ENCODE measurements around the gene LEKR1. TPM values are rescaled to one million over a fixed set of nuclear protein-coding genes. Genes with fewer than 3 reads are reported as not detected.
"Not testable (repeated sequence)": the region's sequence is repeated elsewhere in the genome, so short reads cannot be mapped to it uniquely, and the experiment has no call there.

LEKR1 gene
- total and polyA plus RNA-seq, 2 donors (not counting 3 experiments of a cell fraction or from before 2014, with no cell fraction given): 0.07 to 0.64 TPM

GRCh38 chr3:156892701-156893100 is 66.5 kb downstream of the LEKR1 start:
- no peak for FAIRE-seq
- no peaks in the 10 kb centered on the region for H3K9me3 ChIP-seq (replicated peaks; ENCODE audit: control insufficient read depth, insufficient read depth, low read length)
- CTCF ChIA-PET: no interaction called here

GRCh38 chr3:156895374-156895773 is 69.2 kb downstream of the LEKR1 start:
- POLR2A ChIA-PET; FAIRE-seq; H2AFZ ChIP-seq (ENCODE audit: low read depth, low read length); H3K9me1 ChIP-seq (replicated peaks; ENCODE audit: control insufficient read depth, extremely low read depth, insufficient read depth, low read length); H3K4me3 ChIP-seq (replicated peaks in 1 of 3; ENCODE audit: insufficient read depth in 1 of 3, low read depth in 1 of 3, low read length in 3 of 3); dilution Hi-C loops (cut with MboI; ENCODE audit: extremely low pct_ligation_motif_present, low sequenced_read_pairs); H3K36me3 ChIP-seq (ENCODE audit: control insufficient read depth in 2 of 2, extremely low read depth in 1 of 2, insufficient read depth in 2 of 2, low read length in 2 of 2); DNase-seq (ENCODE audit: low read depth, low spot score); H3K9ac ChIP-seq (replicated peaks; ENCODE audit: extremely low read depth, insufficient read depth, low read length); H4K20me1 ChIP-seq (replicated peaks; ENCODE audit: control insufficient read depth, extremely low read depth, insufficient read depth, low read length); CTCF ChIA-PET; H3K27me3 ChIP-seq (ENCODE audit: control insufficient read depth in 2 of 2, insufficient read depth in 2 of 2, low read length in 2 of 2); H3K9me3 ChIP-seq (replicated peaks; ENCODE audit: control insufficient read depth, insufficient read depth, low read length); H3K4me2 ChIP-seq (ENCODE audit: insufficient read depth, low read length); H3K4me1 ChIP-seq (ENCODE audit: control insufficient read depth, extremely low read depth, insufficient read depth, low read length); H3K27ac ChIP-seq (ENCODE audit: insufficient read depth, low read depth, low read length); H3K79me2 ChIP-seq (ENCODE audit: control insufficient read depth, insufficient read depth, low read length); BruUV-seq (replicated peaks); intact Hi-C loops (cut with micrococcal nuclease): not testable (repeated sequence)

More at GRCh38 chr3:156892701-156893100, 66.5 kb downstream of the LEKR1 start:
- Histone ChIP-seq H4K20me1 (replicated peaks; ENCODE audit: control insufficient read depth, extremely low read depth, insufficient read depth, low read length) (no peaks in the 10 kb centered on the region), H3K4me2 (ENCODE audit: insufficient read depth, low read length) (no peak overlapping the region), H3K79me2 (ENCODE audit: control insufficient read depth, insufficient read depth, low read length) (no peaks in the 10 kb centered on the region), H3K9ac (replicated peaks; ENCODE audit: extremely low read depth, insufficient read depth, low read length) (no peak overlapping the region), H2AFZ (ENCODE audit: low read depth, low read length) (no peak overlapping the region), H3K27ac (ENCODE audit: insufficient read depth, low read depth, low read length) (no peak overlapping the region), H3K4me3 (replicated peaks in 1 of 3; ENCODE audit: insufficient read depth in 1 of 3, low read depth in 1 of 3, low read length in 3 of 3) (no peak overlapping the region), H3K27me3 (ENCODE audit: control insufficient read depth in 2 of 2, insufficient read depth in 2 of 2, low read length in 2 of 2) (no peaks in the 10 kb centered on the region), H3K36me3 (ENCODE audit: control insufficient read depth in 2 of 2, extremely low read depth in 1 of 2, insufficient read depth in 2 of 2, low read length in 2 of 2) (no peaks in the 10 kb centered on the region), H3K4me1 (ENCODE audit: control insufficient read depth, extremely low read depth, insufficient read depth, low read length) (peaks cover 2% of the 10 kb centered on the region), H3K9me1 (replicated peaks; ENCODE audit: control insufficient read depth, extremely low read depth, insufficient read depth, low read length) (no peaks in the 10 kb centered on the region)
- dilution Hi-C loops (cut with MboI; ENCODE audit: extremely low pct_ligation_motif_present, low sequenced_read_pairs) (no loop called here), intact Hi-C loops (cut with micrococcal nuclease) (no loop called here)
- peak; percentile 53 for TF ChIP-seq FOS (IDR thresholded peaks at IDR 0.05; ENCODE audit: borderline replicate concordance, insufficient read depth, low read length)
- peak; percentile 98 for TF ChIP-seq GATA2 (IDR thresholded peaks at IDR 0.05; ENCODE audit: insufficient read depth, insufficient read length, low read depth, low read length)
- no peak for TF ChIP-seq CTCF (IDR thresholded peaks at IDR 0.05; ENCODE audit: extremely low read depth in 1 of 2, insufficient read depth in 1 of 2, low read depth in 1 of 2, low read length in 2 of 2)
- POLR2A ChIA-PET: no interaction called here
- BruUV-seq (replicated peaks): no TSS peak
- peak; percentile 6 for DNase-seq (ENCODE audit: low read depth, low spot score)

GRCh38 chr3:156897851-156898250 is 71.7 kb downstream of the LEKR1 start:
- H3K27ac ChIP-seq (ENCODE audit: insufficient read depth, low read depth, low read length); H3K4me3 ChIP-seq (replicated peaks in 1 of 3; ENCODE audit: insufficient read depth in 1 of 3, low read depth in 1 of 3, low read length in 3 of 3); POLR2A ChIA-PET; BruUV-seq (replicated peaks); dilution Hi-C loops (cut with MboI; ENCODE audit: extremely low pct_ligation_motif_present, low sequenced_read_pairs); intact Hi-C loops (cut with micrococcal nuclease); H3K9me3 ChIP-seq (replicated peaks; ENCODE audit: control insufficient read depth, insufficient read depth, low read length); H2AFZ ChIP-seq (ENCODE audit: low read depth, low read length); H3K4me2 ChIP-seq (ENCODE audit: insufficient read depth, low read length); H3K9me1 ChIP-seq (replicated peaks; ENCODE audit: control insufficient read depth, extremely low read depth, insufficient read depth, low read length); H4K20me1 ChIP-seq (replicated peaks; ENCODE audit: control insufficient read depth, extremely low read depth, insufficient read depth, low read length); DNase-seq (ENCODE audit: low read depth, low spot score); H3K36me3 ChIP-seq (ENCODE audit: control insufficient read depth in 2 of 2, extremely low read depth in 1 of 2, insufficient read depth in 2 of 2, low read length in 2 of 2); FAIRE-seq; H3K79me2 ChIP-seq (ENCODE audit: control insufficient read depth, insufficient read depth, low read length); H3K9ac ChIP-seq (replicated peaks; ENCODE audit: extremely low read depth, insufficient read depth, low read length); H3K27me3 ChIP-seq (ENCODE audit: control insufficient read depth in 2 of 2, insufficient read depth in 2 of 2, low read length in 2 of 2); H3K4me1 ChIP-seq (ENCODE audit: control insufficient read depth, extremely low read depth, insufficient read depth, low read length): not testable (repeated sequence)
- CTCF ChIA-PET: interaction anchor here (1.1 to 1.8 kb wide), 4 partner anchors 9 to 35 kb away, joined by 3 to 8 read pairs (median 3); no protein-coding TSS in a partner anchor

Data from endothelial cell of umbilical vein (primary cell).